ENCODE data around the gene ICE1. TPM values are rescaled to one million over a fixed set of nuclear protein-coding genes. Genes with fewer than 3 reads are reported as not detected.

ICE1 gene
- total RNA-seq, 1 donor from 2014 or later, result 27.0 TPM

GRCh38 chr5:5483880-5484598, 61.6 kb downstream of the ICE1 start:
- Mint-ChIP-seq H3K27ac (ENCODE audit: unreplicated experiment) (no peak overlapping the region), H3K4me1 (ENCODE audit: unreplicated experiment) (no peaks in the 10 kb centered on the region), H3K9me3 (ENCODE audit: unreplicated experiment) (no peaks in the 10 kb centered on the region), H3K27me3 (ENCODE audit: unreplicated experiment) (no peaks in the 10 kb centered on the region), H3K4me3 (ENCODE audit: unreplicated experiment) (no peak overlapping the region), H3K36me3 (ENCODE audit: unreplicated experiment) (peaks cover 8% of the 10 kb centered on the region)
- TF ChIP-seq, protein P1, sequence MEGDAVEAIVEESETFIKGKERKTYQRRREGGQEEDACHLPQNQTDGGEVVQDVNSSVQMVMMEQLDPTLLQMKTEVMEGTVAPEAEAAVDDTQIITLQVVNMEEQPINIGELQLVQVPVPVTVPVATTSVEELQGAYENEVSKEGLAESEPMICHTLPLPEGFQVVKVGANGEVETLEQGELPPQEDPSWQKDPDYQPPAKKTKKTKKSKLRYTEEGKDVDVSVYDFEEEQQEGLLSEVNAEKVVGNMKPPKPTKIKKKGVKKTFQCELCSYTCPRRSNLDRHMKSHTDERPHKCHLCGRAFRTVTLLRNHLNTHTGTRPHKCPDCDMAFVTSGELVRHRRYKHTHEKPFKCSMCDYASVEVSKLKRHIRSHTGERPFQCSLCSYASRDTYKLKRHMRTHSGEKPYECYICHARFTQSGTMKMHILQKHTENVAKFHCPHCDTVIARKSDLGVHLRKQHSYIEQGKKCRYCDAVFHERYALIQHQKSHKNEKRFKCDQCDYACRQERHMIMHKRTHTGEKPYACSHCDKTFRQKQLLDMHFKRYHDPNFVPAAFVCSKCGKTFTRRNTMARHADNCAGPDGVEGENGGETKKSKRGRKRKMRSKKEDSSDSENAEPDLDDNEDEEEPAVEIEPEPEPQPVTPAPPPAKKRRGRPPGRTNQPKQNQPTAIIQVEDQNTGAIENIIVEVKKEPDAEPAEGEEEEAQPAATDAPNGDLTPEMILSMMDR (IDR thresholded peaks at IDR 0.05), result no peak
- DNase-seq (ENCODE audit: extremely low spot score, unreplicated experiment), result no peak

- Mint-ChIP-seq H3K9me3 (ENCODE audit: unreplicated experiment) (no peaks in the 10 kb centered on the region), H3K36me3 (ENCODE audit: unreplicated experiment) (peaks cover 15% of the 10 kb centered on the region), H3K27me3 (ENCODE audit: unreplicated experiment) (no peaks in the 10 kb centered on the region), H3K4me3 (ENCODE audit: unreplicated experiment) (no peak overlapping the region), H3K27ac (ENCODE audit: unreplicated experiment) (no peak overlapping the region), H3K4me1 (ENCODE audit: unreplicated experiment) (no peaks in the 10 kb centered on the region)
- DNase-seq (ENCODE audit: extremely low spot score, unreplicated experiment), result no peak
- TF ChIP-seq, protein P1 (IDR thresholded peaks at IDR 0.05), result no peak
Measured at GRCh38 chr5:5486122-5486521, 63.6 kb downstream of the ICE1 start.

- H3K36me3 Mint-ChIP-seq (ENCODE audit: unreplicated experiment), result peaks cover 15% of the 10 kb centered on the region
- H3K4me3 Mint-ChIP-seq (ENCODE audit: unreplicated experiment), result no peak overlapping the region
- TF ChIP-seq, protein P1 (IDR thresholded peaks at IDR 0.05), result no peak
- H3K27me3 Mint-ChIP-seq (ENCODE audit: unreplicated experiment), result peaks cover 3% of the 10 kb centered on the region
- H3K4me1 Mint-ChIP-seq (ENCODE audit: unreplicated experiment), result peaks cover 3% of the 10 kb centered on the region
- H3K9me3 Mint-ChIP-seq (ENCODE audit: unreplicated experiment), result no peaks in the 10 kb centered on the region
- no peak for DNase-seq (ENCODE audit: extremely low spot score, unreplicated experiment)
- no peak overlapping the region for H3K27ac Mint-ChIP-seq (ENCODE audit: unreplicated experiment)
Measured at GRCh38 chr5:5487585-5488360, 65.3 kb downstream of the ICE1 start.

DNA sequence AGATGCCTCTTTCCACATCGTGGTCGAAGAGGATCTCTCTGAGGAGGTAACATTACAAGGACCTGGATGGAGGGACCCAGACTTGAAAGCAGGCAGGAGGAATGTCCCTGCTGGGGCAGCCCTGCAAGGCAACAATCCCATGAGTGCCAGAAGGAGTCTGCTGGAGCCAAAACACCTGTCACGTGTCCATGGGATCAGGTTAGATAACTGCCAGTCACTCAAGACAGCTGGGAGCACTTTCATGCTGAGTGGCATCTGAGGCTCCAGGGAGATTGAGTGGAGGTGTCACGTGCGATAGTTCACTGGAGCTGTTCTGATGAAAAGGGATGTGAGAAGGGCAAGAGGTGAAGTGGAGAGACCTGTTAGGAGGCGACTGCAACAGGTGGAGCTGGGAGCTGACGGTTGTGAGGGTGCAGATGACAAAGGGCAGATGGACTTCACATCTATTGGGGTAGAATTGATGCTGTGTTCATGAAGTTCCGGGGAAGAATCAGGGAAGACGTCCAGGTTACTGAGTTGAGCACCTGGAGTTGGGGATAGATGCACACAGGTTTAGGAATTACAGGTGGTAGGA, 68.4 kb downstream of the ICE1 start:
- Mint-ChIP-seq H3K9me3 (ENCODE audit: unreplicated experiment) (no peaks in the 10 kb centered on the region), H3K36me3 (ENCODE audit: unreplicated experiment) (peaks cover 15% of the 10 kb centered on the region)

More for the DNA sequence above, 68.4 kb downstream of the ICE1 start:
- Mint-ChIP-seq H3K4me1 (ENCODE audit: unreplicated experiment) (peaks cover 7% of the 10 kb centered on the region), H3K4me3 (ENCODE audit: unreplicated experiment) (no peak overlapping the region), H3K27me3 (ENCODE audit: unreplicated experiment) (peaks cover 6% of the 10 kb centered on the region), H3K27ac (ENCODE audit: unreplicated experiment) (no peak overlapping the region)
- no peak for DNase-seq (ENCODE audit: extremely low spot score, unreplicated experiment)
- TF ChIP-seq, protein P1 (IDR thresholded peaks at IDR 0.05), result no peak
